ENCODE data around the gene PEX14. TPM values are rescaled to one million over a fixed set of nuclear protein-coding genes. Genes with fewer than 3 reads are reported as not detected.

PEX14 gene
- total RNA-seq, 1 experiment from 2014 or later, result 29.3 TPM

DNA sequence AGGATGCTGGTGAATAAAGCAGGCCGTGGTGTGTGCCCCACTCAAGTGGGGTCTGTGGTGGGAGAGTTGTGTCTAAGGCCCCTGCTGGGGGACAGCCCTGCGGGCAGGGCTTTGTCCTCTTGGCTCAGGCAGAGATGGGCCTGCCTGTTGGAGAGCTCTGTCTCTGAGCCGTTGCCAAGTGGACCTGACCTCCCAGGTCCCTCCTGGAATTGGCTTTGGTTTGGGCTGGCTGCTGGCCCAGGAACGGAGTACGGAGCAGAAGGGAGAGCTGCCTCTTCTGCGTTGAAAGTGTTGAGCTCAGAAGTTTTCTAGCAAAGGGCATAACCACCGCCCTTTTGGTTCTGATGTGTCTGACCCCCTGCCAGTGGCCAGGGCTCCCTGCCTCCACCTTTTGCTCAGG lies 153.9 kb downstream of the PEX14 start:
- BruUV-seq (replicated peaks), result no TSS peak
- Histone ChIP-seq H3K4me3 (replicated peaks in 1 of 2; ENCODE audit: low read depth in 1 of 2, low read length in 2 of 2) (no peak overlapping the region), H3K9me3 (ENCODE audit: control insufficient read depth in 1 of 2, insufficient read depth in 1 of 2, low read depth in 1 of 2, low read length in 2 of 2) (no peaks in the 10 kb centered on the region), H3K36me3 (ENCODE audit: control insufficient read depth in 1 of 2, insufficient read depth in 2 of 2, low read length in 2 of 2) (no peaks in the 10 kb centered on the region), H3K9ac (ENCODE audit: low read length) (no peak overlapping the region), H3K27ac (ENCODE audit: low read depth, low read length) (no peak overlapping the region), H2AFZ (ENCODE audit: low read depth, low read length, poor library complexity, severe bottlenecking) (no peak overlapping the region), H3K79me2 (ENCODE audit: insufficient read depth, low read length) (no peaks in the 10 kb centered on the region), H3K9me2 (ENCODE audit: insufficient read depth) (no peaks in the 10 kb centered on the region), H3K4me1 (ENCODE audit: control insufficient read depth in 1 of 2, insufficient read depth in 2 of 2, low read length in 2 of 2) (no peaks in the 10 kb centered on the region), H3K27me3 (ENCODE audit: insufficient read depth, low read length) (no peaks in the 10 kb centered on the region), H4K20me1 (ENCODE audit: insufficient read depth) (no peaks in the 10 kb centered on the region), H3K4me2 (ENCODE audit: low read length) (no peak overlapping the region)
- no peak for TF ChIP-seq CBX3 (IDR thresholded peaks at IDR 0.05; ENCODE audit: low read depth)
- CTCF ChIA-PET, result no interaction called here
- DNase-seq (ENCODE audit: low read depth, low spot score) (no peak), ATAC-seq (no peak)
- RAD21 ChIA-PET (ENCODE audit: low non-redundant PET in 1 of 2, low total read pairs in 2 of 2, uncharacterized antibody in 2 of 2, unreplicated experiment in 2 of 2), result no interaction called here
- POLR2A ChIA-PET, result no interaction called here
- intact Hi-C loops (cut with micrococcal nuclease), result no loop called here

DNA sequence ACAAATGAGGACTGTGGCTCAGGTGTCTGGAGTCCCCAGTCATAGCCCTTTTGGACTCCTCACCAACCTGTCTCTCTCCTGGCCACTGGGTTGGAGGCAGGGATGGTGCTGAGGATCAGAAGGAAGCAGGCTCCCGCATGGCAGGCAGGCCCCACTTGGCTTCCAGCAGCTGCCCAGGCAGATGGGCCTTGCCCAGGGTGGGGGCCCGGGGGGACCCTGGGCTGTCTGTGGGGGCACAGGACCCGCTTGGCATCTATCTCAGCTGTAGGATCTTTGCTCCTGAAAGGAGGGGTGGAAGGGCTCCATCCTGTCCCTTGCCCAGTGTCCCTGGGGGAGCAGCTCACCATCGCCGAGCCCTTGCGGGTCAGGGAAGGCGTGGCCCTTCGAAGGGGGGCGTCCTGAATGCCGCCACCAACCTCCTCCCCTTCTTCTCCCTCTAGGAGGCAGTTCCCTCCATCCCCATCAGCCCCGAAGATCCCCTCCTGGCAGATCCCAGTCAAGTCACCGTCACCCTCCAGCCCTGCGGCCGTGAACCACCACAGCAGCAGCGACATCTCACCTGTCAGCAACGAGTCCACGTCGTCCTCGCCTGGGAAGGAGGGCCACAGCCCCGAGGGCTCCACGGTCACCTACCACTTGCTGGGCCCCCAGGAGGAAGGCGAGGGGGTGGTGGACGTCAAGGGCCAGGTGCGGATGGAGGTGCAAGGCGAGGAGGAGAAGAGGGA lies 154.5 kb downstream of the PEX14 start:
- DNase-seq (ENCODE audit: low read depth, low spot score), result no peak
- H3K4me3 ChIP-seq (replicated peaks in 1 of 2; ENCODE audit: low read depth in 1 of 2, low read length in 2 of 2), result no peak overlapping the region
- no peak overlapping the region for H2AFZ ChIP-seq (ENCODE audit: low read depth, low read length, poor library complexity, severe bottlenecking)
- ChIA-PET CTCF (no interaction called here), RAD21 (ENCODE audit: low non-redundant PET in 1 of 2, low total read pairs in 2 of 2, uncharacterized antibody in 2 of 2, unreplicated experiment in 2 of 2) (no interaction called here), POLR2A (no interaction called here)
- no TSS peak for BruUV-seq (replicated peaks)
- H3K4me2 ChIP-seq (ENCODE audit: low read length), result no peak overlapping the region
- H3K27me3 ChIP-seq (ENCODE audit: insufficient read depth, low read length), result no peaks in the 10 kb centered on the region
- peaks cover 0 to 1% of the 10 kb centered on the region in 2 experiments; a peak in 1 of 4 replicates for H3K4me1 ChIP-seq (ENCODE audit: control insufficient read depth in 1 of 2, insufficient read depth in 2 of 2, low read length in 2 of 2)
- no peaks in the 10 kb centered on the region for H4K20me1 ChIP-seq (ENCODE audit: insufficient read depth)
- ATAC-seq, result no peak
- H3K9ac ChIP-seq (ENCODE audit: low read length), result no peak overlapping the region
- no peak overlapping the region for H3K27ac ChIP-seq (ENCODE audit: low read depth, low read length)
- TF ChIP-seq, protein P1, sequence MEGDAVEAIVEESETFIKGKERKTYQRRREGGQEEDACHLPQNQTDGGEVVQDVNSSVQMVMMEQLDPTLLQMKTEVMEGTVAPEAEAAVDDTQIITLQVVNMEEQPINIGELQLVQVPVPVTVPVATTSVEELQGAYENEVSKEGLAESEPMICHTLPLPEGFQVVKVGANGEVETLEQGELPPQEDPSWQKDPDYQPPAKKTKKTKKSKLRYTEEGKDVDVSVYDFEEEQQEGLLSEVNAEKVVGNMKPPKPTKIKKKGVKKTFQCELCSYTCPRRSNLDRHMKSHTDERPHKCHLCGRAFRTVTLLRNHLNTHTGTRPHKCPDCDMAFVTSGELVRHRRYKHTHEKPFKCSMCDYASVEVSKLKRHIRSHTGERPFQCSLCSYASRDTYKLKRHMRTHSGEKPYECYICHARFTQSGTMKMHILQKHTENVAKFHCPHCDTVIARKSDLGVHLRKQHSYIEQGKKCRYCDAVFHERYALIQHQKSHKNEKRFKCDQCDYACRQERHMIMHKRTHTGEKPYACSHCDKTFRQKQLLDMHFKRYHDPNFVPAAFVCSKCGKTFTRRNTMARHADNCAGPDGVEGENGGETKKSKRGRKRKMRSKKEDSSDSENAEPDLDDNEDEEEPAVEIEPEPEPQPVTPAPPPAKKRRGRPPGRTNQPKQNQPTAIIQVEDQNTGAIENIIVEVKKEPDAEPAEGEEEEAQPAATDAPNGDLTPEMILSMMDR (IDR thresholded peaks at IDR 0.05 in 2 of 3, conservative IDR thresholded peaks at IDR 0.05 in 1 of 3; ENCODE audit: borderline replicate concordance in 1 of 3, insufficient read depth in 1 of 3, low read depth in 2 of 3, low read length in 2 of 3), result no peak
- TF ChIP-seq ELF1 (IDR thresholded peaks at IDR 0.05; ENCODE audit: borderline replicate concordance, low read depth) (no peak), EZH2phosphoT487 (IDR thresholded peaks at IDR 0.05; ENCODE audit: borderline replicate concordance) (no peak), CBX3 (IDR thresholded peaks at IDR 0.05; ENCODE audit: low read depth) (no peak), RAD21 (IDR thresholded peaks at IDR 0.05; ENCODE audit: low read depth) (no peak), POLR2A (IDR thresholded peaks at IDR 0.05; ENCODE audit: borderline replicate concordance, extremely low read depth, insufficient read depth, insufficient read length) (no peak), ZNF274 (IDR thresholded peaks at IDR 0.05; ENCODE audit: low read depth, low read length) (no peak)
- TF ChIP-seq, protein P2, sequence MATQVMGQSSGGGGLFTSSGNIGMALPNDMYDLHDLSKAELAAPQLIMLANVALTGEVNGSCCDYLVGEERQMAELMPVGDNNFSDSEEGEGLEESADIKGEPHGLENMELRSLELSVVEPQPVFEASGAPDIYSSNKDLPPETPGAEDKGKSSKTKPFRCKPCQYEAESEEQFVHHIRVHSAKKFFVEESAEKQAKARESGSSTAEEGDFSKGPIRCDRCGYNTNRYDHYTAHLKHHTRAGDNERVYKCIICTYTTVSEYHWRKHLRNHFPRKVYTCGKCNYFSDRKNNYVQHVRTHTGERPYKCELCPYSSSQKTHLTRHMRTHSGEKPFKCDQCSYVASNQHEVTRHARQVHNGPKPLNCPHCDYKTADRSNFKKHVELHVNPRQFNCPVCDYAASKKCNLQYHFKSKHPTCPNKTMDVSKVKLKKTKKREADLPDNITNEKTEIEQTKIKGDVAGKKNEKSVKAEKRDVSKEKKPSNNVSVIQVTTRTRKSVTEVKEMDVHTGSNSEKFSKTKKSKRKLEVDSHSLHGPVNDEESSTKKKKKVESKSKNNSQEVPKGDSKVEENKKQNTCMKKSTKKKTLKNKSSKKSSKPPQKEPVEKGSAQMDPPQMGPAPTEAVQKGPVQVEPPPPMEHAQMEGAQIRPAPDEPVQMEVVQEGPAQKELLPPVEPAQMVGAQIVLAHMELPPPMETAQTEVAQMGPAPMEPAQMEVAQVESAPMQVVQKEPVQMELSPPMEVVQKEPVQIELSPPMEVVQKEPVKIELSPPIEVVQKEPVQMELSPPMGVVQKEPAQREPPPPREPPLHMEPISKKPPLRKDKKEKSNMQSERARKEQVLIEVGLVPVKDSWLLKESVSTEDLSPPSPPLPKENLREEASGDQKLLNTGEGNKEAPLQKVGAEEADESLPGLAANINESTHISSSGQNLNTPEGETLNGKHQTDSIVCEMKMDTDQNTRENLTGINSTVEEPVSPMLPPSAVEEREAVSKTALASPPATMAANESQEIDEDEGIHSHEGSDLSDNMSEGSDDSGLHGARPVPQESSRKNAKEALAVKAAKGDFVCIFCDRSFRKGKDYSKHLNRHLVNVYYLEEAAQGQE (IDR thresholded peaks at IDR 0.05; ENCODE audit: low read depth), result no peak
- TF ChIP-seq, protein P3, sequence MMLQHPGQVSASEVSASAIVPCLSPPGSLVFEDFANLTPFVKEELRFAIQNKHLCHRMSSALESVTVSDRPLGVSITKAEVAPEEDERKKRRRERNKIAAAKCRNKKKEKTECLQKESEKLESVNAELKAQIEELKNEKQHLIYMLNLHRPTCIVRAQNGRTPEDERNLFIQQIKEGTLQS (IDR thresholded peaks at IDR 0.05), result no peak
- TF ChIP-seq, protein P4, sequence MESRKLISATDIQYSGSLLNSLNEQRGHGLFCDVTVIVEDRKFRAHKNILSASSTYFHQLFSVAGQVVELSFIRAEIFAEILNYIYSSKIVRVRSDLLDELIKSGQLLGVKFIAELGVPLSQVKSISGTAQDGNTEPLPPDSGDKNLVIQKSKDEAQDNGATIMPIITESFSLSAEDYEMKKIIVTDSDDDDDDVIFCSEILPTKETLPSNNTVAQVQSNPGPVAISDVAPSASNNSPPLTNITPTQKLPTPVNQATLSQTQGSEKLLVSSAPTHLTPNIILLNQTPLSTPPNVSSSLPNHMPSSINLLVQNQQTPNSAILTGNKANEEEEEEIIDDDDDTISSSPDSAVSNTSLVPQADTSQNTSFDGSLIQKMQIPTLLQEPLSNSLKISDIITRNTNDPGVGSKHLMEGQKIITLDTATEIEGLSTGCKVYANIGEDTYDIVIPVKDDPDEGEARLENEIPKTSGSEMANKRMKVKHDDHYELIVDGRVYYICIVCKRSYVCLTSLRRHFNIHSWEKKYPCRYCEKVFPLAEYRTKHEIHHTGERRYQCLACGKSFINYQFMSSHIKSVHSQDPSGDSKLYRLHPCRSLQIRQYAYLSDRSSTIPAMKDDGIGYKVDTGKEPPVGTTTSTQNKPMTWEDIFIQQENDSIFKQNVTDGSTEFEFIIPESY (IDR thresholded peaks at IDR 0.05; ENCODE audit: extremely low read depth, insufficient replicate concordance, low read length), result no peak
- H3K9me2 ChIP-seq (ENCODE audit: insufficient read depth), result no peaks in the 10 kb centered on the region
- no peaks in the 10 kb centered on the region for H3K79me2 ChIP-seq (ENCODE audit: insufficient read depth, low read length)
- intact Hi-C loops (cut with micrococcal nuclease), result no loop called here
- H3K36me3 ChIP-seq (ENCODE audit: control insufficient read depth in 1 of 2, insufficient read depth in 2 of 2, low read length in 2 of 2), result no peaks in the 10 kb centered on the region
- H3K9me3 ChIP-seq (ENCODE audit: control insufficient read depth in 1 of 2, insufficient read depth in 1 of 2, low read depth in 1 of 2, low read length in 2 of 2), result no peaks in the 10 kb centered on the region
